AG09319 (cell line): ENCODE data around the gene CACNG3.

Experiments
- DNase-seq: peaks from one replicate; pipeline ENCODE4 v3.0.0-alpha.2; 2010; ENCODE audit warnings: low read depth; ENCODE audit errors: extremely low read depth
- CTCF ChIP-seq: IDR thresholded peaks from 2 replicates; pipeline ENCODE4 v1.5.1; 2011; ENCODE audit warnings: low read depth, mild to moderate bottlenecking, inconsistent platforms, low read length, moderate library complexity

The CACNG3 gene

GRCh38 chr16:24394341-24394740 is 138.2 kb downstream of the CACNG3 start:
- no peak for DNase-seq
- TF ChIP-seq CTCF = no peak

GRCh38 chr16:24396350-24397271 is 140.5 kb downstream of the CACNG3 start:
- DNase-seq = no peak
- TF ChIP-seq CTCF = no peak

- TF ChIP-seq CTCF = no peak
- DNase-seq = no peak
These were observed 152.9 kb downstream of the CACNG3 start for GRCh38 chr16:24409045-24409444.
